T-helper 1 cell treated with Interleukin-12 subunit alpha and Interleukin-12 subunit beta and Interleukin-4 antibody, amounts not matched to agents 30 ng/mL and 1 ng/mL, for 36 hours (primary cell): ENCODE results near the gene SLC9A6. TPM values are rescaled to one million over a fixed set of nuclear protein-coding genes. Genes with fewer than 3 reads are reported as not detected.
"Not testable (repeated sequence)": the region's sequence is repeated elsewhere in the genome, so short reads cannot be mapped to it uniquely, and the experiment has no call there.

Experiments
- intact Hi-C: fragments of 100-400 bp; cut with micrococcal nuclease; formaldehyde crosslinking; loops from one replicate; pipeline ENCODE4 v1.15.1; 2024
- total RNA-seq: library from RNA; stranded (reverse); gene quantifications from 2 replicates; pipeline ENCODE4 v1.2.3, GENCODE V29; 2022

SLC9A6 gene
- total RNA-seq, 1 donor from 2014 or later: 17.5 TPM

DNA sequence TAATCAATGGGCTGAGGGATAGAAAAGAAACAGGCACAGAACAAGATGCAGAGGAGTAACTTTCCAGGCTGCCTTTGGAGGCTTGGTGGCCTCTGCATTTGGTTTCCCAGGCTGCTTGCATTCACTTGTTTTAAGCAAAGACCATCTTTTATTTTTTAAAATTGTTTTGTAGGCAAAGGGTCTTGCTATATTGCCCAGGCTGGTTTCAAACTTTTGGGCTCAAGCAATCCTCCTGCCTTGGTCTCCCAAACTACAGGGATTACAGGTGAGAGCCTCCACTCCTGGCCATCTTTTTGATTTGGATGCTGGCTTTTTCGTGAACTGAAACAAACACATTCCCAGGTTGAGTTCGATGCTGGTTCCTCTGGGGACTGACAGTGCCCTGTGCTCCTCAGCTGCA is 74.1 kb downstream of the SLC9A6 start:
- intact Hi-C loops: no loop called here

DNA sequence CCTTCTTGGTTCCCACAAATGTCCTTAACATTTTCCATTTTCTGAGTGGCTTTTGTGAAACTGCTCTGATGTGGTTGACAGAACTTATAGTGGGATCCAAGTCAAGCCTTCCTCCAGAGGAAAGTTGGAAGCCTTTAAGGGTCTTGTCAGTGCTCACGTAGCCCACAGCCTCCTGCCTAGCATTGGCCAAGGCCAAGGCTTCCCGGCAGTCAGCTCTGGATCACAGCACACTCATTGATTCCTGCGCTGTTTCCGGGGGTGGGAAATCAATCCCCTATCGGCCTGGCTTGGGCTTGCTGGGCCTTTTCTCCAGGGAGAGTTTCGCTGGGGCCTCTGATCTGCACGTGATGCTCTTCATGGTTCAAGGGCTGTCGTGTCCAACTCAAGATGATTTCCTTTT is 76.1 kb downstream of the SLC9A6 start:
- intact Hi-C loops: no loop called here

DNA sequence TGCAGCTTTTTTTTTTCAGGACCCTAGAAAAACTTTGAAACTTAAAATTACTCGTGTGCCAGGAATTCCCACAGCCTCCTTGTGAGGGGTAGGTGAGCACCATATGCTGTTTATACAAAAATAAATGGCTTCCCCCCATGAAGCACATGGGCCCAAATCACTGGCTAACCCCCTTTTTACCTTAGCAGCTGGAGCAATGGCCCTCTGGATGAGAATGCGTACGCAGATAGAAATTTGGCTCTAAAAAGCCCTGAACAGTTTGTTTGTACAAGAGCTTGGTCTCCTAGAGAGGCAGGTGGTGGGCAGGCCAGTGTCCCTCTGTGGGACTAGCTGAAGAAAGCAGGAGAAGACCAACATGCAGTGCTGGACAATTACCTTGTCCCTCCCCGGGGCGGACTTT is 76.5 kb downstream of the SLC9A6 start:
- intact Hi-C loops: no loop called here

DNA sequence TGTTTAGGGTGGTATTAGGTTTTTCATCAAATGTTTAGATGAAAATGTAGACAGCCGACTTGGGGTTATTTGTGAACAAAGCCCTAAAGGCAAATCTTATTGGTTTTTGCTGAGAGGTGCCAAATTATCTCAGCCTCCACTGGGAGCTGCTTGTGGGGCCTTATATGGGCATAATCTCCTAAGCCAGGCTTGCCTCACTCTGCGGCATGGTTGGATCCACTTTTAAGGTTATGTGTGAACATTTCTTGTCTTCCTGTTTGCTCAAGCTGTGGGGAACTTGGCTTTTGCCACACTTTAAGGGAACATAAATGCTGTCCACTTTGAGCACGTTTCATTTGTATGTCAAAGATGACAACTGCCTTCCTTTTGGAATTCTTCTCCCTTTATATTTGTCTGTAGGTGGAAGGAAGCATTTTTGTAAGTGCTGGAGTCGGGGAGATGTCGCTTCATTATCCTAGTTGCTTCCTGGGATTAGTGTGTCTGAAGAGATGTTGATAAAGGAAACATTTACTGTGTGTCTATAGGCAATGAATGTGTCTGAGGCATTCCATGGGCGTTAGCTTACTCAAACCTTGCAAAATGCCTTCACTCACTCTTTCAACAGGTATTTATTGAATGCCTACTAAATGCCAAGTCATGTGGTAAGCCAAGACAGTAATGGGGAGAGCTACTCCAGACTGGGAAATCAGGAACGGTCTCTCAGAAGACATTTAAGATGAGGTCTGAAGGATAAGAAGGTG is 78.3 kb downstream of the SLC9A6 start:
- intact Hi-C loops: no loop called here

DNA sequence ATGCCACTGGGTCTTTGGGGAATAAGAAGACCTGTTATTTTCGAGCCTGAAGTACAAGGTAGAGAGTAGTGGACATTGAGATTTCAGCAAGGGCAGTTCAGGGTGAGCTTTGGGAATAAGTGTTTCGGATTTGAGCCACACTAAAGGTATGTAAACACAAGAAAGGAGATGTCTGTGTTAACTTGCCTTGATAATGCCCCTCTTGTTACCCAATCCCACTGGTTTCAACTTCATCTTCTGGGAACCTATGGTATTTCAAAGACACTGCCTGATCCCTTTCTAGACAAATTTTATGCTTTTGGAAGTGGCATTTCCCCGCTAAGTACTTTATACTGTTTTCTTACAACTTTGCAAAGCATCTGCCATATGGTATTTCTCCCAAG is 79.4 kb downstream of the SLC9A6 start:
- intact Hi-C loops: no loop called here

DNA sequence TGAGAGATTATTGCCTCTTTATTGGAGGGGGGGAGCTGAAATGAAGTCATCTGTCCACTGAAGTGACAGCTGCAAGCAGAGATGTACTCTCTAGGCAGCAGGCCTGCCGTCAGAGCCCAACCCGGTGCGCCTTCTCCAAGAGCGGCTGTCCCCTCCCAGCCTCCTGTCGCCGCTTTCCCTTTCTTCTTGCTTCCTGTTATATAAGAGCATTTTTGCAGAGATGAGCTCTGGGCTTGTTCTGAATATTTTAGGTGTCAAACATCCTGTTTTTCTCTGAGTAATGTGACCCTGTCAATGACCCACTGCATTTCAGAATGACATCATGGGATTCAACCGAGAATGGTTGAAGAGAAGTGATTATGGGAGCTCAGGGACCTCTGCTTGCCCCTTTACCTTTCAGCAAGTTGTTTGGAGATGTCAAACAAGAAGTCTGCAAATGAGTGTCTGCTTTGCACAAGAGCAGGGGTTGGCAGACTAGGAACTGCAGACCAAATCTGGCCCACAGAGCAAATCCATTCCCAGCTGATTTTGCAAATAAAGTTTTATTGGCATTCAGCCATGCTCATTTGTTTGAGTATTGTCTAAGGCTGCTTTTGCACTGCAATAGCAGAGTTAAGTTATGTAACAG is 79.9 kb downstream of the SLC9A6 start:
- intact Hi-C loops: no loop called here

DNA sequence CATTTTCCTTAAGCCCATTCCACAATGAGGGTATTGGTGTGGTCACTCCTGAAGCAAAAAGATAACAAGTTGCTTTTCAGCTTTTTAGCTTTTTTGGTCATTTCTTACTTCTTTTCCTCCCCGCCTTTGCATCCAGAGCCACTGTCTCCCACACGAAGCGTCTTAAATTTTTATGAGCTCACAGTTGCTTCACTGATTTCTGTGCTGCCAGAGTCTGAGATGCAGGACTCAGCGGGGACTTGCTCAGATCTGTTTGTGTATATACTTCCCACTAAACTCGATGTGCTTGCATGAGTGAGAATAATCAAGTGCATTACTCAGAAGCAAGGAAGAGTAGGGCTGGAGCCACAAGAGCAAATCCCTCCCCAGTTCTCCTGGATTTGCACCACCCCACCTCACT is 81.9 kb downstream of the SLC9A6 start:
- intact Hi-C loops: no loop called here

DNA sequence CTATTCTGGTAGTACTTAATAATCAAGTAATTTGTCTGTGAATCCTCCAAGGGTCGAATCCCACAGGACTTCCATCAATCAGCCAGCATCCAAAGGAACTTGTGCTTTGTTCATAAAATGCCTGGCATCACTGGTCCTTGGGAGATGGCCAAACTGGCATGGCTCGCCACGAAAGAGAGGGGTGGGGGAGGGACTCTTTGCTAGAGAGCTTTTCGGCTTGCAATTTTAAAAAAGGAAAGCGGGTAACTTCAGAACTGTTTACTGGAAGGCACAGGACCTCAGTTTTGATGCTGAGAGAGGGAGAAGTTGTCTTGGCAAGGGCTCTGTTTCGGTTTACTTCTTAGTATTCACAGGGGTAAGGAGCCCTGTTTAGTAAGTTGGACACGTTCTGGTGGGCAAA is 82.7 kb downstream of the SLC9A6 start:
- intact Hi-C loops: no loop called here

DNA sequence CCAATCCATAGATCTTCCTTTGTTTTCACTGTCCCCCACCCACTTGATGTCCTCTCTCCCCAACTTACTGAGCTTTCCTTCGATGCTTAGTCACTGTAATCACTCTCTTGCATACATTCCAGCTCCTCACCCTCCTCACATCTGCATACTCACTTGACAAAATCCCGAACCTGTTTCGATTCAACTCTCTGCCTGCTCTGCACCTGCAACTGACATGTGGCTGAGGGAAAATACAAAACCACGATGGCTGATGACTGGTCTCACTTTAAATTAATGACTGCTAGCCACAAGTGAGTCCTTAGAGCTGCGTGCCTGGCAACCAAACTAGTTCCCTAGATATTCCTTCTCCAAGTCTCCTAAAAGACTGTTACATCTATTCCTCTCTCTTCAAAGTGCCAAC is 91.7 kb downstream of the SLC9A6 start:
- intact Hi-C loops: no loop called here

DNA sequence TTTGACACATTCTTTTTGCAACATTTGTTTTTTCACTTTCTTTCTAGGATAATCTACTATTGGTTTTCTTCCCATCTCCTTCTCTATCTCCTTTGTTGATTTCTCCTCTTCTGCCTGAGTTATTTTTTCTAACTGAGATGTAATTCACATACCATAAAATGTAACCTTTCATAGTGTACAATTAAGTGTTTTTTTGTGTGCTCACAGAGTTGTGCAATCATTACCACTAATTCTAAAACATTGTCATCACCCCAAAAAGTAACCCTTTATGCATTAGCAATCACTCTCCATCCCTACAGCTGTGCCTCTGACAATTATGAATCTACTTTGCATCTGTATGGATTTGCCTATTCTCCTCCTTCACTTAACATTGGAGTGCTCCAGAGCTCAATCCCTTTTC is 95.5 kb downstream of the SLC9A6 start:
- intact Hi-C loops: no loop called here

DNA sequence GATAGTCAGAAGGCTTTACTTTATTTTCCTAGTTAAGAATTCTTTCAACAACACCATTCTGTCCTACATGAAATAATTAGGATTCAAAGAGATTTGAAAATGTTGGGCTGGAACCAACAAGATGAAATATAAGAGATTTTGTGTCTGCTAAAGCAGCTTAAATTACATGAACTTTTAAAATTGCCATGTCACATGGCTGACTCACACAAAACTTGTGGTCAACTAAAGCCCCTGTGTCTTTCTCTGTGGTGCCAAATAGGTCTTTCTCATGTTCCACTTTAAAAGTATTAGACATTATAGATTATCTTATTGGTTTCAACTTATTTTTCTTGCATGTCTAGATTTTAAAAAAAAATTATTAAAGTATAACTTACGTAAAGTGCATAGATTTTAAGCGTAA is 101.3 kb downstream of the SLC9A6 start:
- intact Hi-C loops: no loop called here

DNA sequence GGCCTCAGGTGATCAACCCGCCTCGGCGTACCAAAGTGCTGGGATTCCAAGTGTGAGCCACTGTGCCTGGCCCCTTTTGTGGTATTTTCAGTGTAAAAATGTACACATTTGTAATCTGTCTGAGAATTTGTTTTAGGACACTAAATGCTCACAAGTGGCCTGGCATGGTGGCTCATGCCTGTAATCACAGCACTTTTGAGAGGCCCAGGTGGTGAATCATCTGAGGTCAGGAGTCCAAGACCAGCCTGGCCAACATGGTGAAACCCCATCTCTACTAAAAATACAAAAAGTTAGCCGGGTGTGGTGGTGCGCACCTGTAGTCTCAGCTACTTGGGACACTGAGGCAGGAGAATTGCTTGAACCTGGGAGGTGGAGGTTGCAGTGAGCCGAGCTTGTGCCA is 106.7 kb downstream of the SLC9A6 start:
- intact Hi-C loops: not testable (repeated sequence)

DNA sequence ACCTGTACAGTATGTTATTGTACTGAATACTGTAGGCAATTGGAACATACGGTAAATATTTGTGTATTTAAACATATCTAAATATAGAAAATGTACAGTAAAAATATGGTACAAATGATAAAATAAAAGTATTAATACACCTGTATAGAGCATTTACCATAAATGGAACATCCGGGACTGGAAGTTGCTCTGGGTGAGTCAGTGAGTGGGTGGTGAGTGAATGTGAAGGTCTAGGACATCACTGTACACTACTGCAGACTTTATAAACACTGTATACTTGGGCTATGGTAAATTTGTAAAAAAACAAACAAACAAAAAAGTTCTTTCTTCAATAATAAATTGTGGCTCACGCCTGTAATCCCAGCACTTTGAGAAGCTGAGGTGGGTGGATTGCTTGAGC is 109.7 kb downstream of the SLC9A6 start:
- intact Hi-C loops: no loop called here

Other genes with a start within 250 kb of the SLC9A6 start
- not detected in 2 replicates for gene CT45A3, start 217.2 kb upstream of the SLC9A6 start, total RNA-seq
- not detected in 2 replicates for gene CT45A5, start 199.9 kb upstream of the SLC9A6 start, total RNA-seq
- gene CT45A6, start 182.6 kb upstream of the SLC9A6 start, total RNA-seq: not detected in 2 replicates
- not detected in 2 replicates for gene CT45A2, start 165.4 kb upstream of the SLC9A6 start, total RNA-seq
- not detected in 2 replicates for gene CT45A7, start 148.2 kb upstream of the SLC9A6 start, total RNA-seq
- not detected in 2 replicates for gene CT45A8, start 130.9 kb upstream of the SLC9A6 start, total RNA-seq
- not detected in 2 replicates for gene CT45A9, start 113.6 kb upstream of the SLC9A6 start, total RNA-seq
- not detected in 2 replicates for gene CT45A10, start 92.0 kb upstream of the SLC9A6 start, total RNA-seq
- gene SAGE1, start 91.7 kb upstream of the SLC9A6 start, total RNA-seq: not detected in 2 replicates
- gene MMGT1, start 11.4 kb upstream of the SLC9A6 start, total RNA-seq: 21.4 and 22.1 TPM in 2 replicates
- 11.7 and 15.2 TPM in 2 replicates for gene FHL1, start 162.1 kb downstream of the SLC9A6 start, total RNA-seq